Activated CD4-positive, alpha-beta memory T cell treated with anti-CD3 and anti-CD28 coated beads for 36 hours (primary cell): ENCODE data around the gene UVSSA. TPM values are rescaled to one million over a fixed set of nuclear protein-coding genes. Genes with fewer than 3 reads are reported as not detected.
"Not testable (repeated sequence)": the region's sequence is repeated elsewhere in the genome, so short reads cannot be mapped to it uniquely, and the experiment has no call there.

Experiments
- CTCF ChIA-PET: fragments of 350-600 bp; sonication (Branson Sonifier 250); formaldehyde crosslinking; loops from one replicate; lab custom pipeline; 2021; ENCODE audit warnings: antibody characterized with exemption, inconsistent platforms; lab: Charles Lee
- POLR2A ChIA-PET: fragments of 350-600 bp; sonication (Branson Sonifier 250); formaldehyde crosslinking; loops from one replicate; lab custom pipeline; 2021; ENCODE audit warnings: antibody characterized with exemption; lab: Charles Lee
- DNase-seq: peaks from one replicate; pipeline ENCODE4 v3.0.0-alpha.2; 2020
- H3K27ac Mint-ChIP-seq: one replicate; pipeline ENCODE4 v1.8.0; 2021; ENCODE audit warnings: mixed read lengths
- H3K27me3 Mint-ChIP-seq: one replicate; pipeline ENCODE4 v1.8.0; 2021; ENCODE audit warnings: mixed read lengths
- H3K36me3 Mint-ChIP-seq: one replicate; pipeline ENCODE4 v1.8.0; 2021; ENCODE audit warnings: mixed read lengths
- H3K4me1 Mint-ChIP-seq: one replicate; pipeline ENCODE4 v1.8.0; 2021; ENCODE audit warnings: low read depth, mixed read lengths
- H3K4me3 Mint-ChIP-seq: one replicate; pipeline ENCODE4 v1.8.0; 2021; ENCODE audit warnings: mild to moderate bottlenecking, mixed read lengths
- H3K9me3 Mint-ChIP-seq: one replicate; pipeline ENCODE4 v1.8.0; 2021; ENCODE audit warnings: mixed read lengths
- intact Hi-C: fragments of 100-400 bp; cut with micrococcal nuclease; formaldehyde crosslinking; loops from one replicate; pipeline ENCODE4 v1.15.1; 2023
- total RNA-seq, 2 experiments: library from RNA; stranded (reverse); gene quantifications; one replicate each; pipeline ENCODE4 v1.2.3, GENCODE V29; 2021

Gene UVSSA
- total RNA-seq, 2 experiments from 2014 or later, result 20.2 to 21.5 TPM

DNA sequence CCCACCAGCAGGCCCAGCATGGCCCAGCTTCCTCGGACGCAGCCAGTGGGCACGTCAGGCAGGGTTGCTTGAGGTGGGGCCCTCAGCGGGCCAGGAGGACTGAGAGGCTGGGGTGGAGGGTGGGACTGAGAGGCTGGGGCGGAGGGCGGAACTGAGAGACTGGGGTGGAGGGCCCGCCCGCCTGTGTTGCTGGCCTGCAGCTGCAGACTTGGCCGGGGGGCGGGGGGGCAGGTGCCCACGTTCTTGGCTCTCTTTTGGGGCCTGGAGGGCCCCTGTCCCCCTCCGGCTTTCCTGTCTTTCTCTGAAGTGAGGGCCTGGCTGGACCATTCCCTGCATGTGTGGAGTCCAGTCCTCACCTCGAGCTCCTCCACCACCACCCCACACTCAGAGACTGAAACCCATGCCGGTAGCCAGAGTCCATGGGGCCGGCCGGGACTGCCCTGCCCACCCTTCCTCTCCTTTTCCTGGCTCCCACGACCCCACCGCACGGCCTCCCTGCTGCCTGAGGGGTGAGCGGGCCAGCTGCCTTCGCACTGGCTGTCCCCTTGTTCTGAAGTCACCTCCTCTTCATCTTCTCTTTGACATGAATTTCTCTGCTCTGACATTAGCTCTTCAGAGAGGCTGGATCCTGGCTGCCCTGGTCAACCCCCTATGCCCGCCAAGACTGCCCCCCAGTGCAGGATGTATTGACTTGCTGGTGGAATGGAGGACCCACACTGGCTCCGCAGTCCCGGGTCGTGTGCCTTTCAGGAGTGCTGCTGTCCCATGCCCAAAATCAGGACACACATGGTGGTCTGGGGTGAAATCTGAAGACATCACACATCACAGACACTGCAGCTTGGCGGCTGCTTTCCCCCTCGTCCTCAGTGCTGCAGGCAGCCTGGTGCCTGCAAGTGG is 69.3 kb downstream of the UVSSA start:
- H3K4me3 Mint-ChIP-seq, result no peak overlapping the region
- H3K36me3 Mint-ChIP-seq, result no peaks in the 10 kb centered on the region
- H3K27ac Mint-ChIP-seq, result no peak overlapping the region
- ChIA-PET CTCF (no interaction called here), POLR2A (no interaction called here)
- intact Hi-C loops, result no loop called here
- no peaks in the 10 kb centered on the region for H3K9me3 Mint-ChIP-seq
- peak; percentile 5 for DNase-seq
- no peaks in the 10 kb centered on the region for H3K4me1 Mint-ChIP-seq
- H3K27me3 Mint-ChIP-seq, result peaks cover 53% of the 10 kb centered on the region

GRCh38 chr4:1416948-1417260 is 69.9 kb downstream of the UVSSA start:
- Mint-ChIP-seq H3K27me3 (peaks cover 51% of the 10 kb centered on the region), H3K4me1 (no peaks in the 10 kb centered on the region), H3K36me3 (no peaks in the 10 kb centered on the region), H3K27ac (no peak overlapping the region), H3K9me3 (no peaks in the 10 kb centered on the region), H3K4me3 (no peak overlapping the region)
- DNase-seq, result peak; percentile 5
- intact Hi-C loops, result no loop called here
- CTCF ChIA-PET, result no interaction called here
- POLR2A ChIA-PET, result no interaction called here

DNA sequence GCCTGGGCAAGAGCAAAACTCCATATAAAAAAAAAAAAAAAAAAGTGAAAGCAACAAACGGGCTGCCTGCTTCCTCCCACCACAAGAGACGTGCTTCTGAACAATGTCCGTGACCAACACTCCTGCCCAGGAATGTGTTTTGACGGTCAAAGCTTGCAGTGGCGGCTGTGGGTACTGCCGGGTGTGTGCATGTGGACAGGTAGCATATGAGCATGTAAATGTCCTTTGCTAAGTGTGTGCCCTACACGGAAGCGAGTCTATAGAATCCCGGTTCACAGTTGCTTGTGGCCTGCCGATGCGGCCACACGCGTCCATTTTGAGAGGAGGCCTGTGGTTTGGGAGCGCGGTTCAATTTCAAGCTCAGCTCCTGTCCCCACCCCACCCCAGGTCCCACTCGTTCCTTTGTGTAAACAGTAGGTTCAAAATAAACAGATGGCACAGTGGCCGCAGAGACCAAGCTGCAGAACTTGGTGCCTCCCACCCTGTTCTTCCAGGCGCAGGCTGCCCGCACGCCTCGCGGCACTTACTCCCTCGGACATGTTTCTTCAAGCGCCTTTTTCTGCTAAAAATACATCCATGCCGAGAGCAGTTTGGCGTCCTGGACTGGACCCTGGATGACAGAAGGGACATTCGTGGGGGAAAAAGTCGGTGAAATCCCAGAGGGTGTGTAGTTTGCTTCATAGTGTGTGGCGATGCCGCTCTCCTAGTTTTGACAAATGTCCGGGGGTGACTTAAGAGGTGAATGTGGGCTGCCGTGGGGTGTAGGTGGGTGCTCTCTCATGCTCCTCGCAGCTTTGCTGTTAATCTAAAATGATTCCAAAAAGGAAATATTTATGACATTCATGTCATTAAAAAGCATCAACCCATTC is 70.7 kb downstream of the UVSSA start:
- H3K27ac Mint-ChIP-seq, result no peak overlapping the region
- H3K9me3 Mint-ChIP-seq, result no peaks in the 10 kb centered on the region
- no peak overlapping the region for H3K4me3 Mint-ChIP-seq
- POLR2A ChIA-PET, result no interaction called here
- intact Hi-C loops, result no loop called here
- CTCF ChIA-PET, result no interaction called here
- H3K36me3 Mint-ChIP-seq, result no peaks in the 10 kb centered on the region
- peak; percentile 7 for DNase-seq
- H3K4me1 Mint-ChIP-seq, result no peaks in the 10 kb centered on the region
- peaks cover 44% of the 10 kb centered on the region for H3K27me3 Mint-ChIP-seq

DNA sequence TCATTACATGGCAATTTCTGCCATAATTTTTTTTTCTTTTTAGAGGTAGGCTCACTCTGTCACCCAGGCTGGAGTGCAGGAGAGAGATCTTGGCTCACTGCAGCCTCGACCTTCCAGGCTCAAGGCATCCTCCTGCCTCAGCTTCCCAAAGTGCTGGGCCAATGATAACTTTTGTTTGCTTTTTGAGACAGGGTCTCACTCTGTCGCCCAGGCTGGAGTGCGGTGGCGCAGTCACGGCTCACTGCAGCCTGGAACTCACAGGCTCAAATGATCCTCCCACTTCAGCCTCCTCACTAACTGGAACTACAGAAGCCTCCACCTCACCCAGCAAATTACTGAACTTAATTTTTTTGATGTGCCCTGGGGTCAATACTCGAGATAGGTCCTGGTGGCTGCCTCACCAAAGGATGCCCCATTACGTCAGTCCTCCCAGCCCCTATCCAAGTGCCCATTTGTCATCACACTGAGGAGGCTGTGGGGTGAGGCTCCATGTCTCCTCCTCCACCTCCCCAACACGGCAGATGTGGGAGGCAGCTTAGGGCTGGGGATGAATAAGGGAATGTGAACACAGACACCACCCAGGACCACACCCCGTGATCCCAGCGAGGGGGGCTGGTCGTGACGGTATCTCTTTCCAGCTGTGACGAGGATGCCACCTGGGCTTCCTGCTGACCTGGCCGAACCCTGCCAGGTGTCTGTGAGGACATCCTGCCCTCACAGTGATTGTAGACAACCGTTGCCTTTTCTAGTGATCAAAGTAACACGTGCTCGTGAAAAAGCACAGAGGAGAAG is 71.7 kb downstream of the UVSSA start:
- DNase-seq, result peak; percentile 5

GRCh38 chr4:1419708-1420107 is 72.7 kb downstream of the UVSSA start:
- ChIA-PET CTCF (no interaction called here), POLR2A (no interaction called here)
- DNase-seq, result no peak
- intact Hi-C loops, result no loop called here
- H3K27me3 Mint-ChIP-seq, result peaks cover 34% of the 10 kb centered on the region
- H3K9me3 Mint-ChIP-seq, result no peaks in the 10 kb centered on the region
- H3K36me3 Mint-ChIP-seq, result no peaks in the 10 kb centered on the region
- H3K4me1 Mint-ChIP-seq, result no peaks in the 10 kb centered on the region
- H3K4me3 Mint-ChIP-seq, result no peak overlapping the region
- no peak overlapping the region for H3K27ac Mint-ChIP-seq

More for the DNA sequence above, 71.7 kb downstream of the UVSSA start:
- peaks cover 35% of the 10 kb centered on the region for H3K27me3 Mint-ChIP-seq
- intact Hi-C loops, result no loop called here
- POLR2A ChIA-PET, result no interaction called here
- no peaks in the 10 kb centered on the region for H3K4me1 Mint-ChIP-seq
- no peak overlapping the region for H3K4me3 Mint-ChIP-seq
- H3K36me3 Mint-ChIP-seq, result no peaks in the 10 kb centered on the region
- CTCF ChIA-PET, result no interaction called here
- no peaks in the 10 kb centered on the region for H3K9me3 Mint-ChIP-seq
- no peak overlapping the region for H3K27ac Mint-ChIP-seq

GRCh38 chr4:1421657-1422056 is 74.6 kb downstream of the UVSSA start:
- H3K4me3 Mint-ChIP-seq, result no peak overlapping the region
- ChIA-PET POLR2A (no interaction called here), CTCF (interaction anchor here (0.7 kb wide), 1 partner anchor 285 kb away, joined by 3 read pairs; no protein-coding TSS in a partner anchor)

DNA sequence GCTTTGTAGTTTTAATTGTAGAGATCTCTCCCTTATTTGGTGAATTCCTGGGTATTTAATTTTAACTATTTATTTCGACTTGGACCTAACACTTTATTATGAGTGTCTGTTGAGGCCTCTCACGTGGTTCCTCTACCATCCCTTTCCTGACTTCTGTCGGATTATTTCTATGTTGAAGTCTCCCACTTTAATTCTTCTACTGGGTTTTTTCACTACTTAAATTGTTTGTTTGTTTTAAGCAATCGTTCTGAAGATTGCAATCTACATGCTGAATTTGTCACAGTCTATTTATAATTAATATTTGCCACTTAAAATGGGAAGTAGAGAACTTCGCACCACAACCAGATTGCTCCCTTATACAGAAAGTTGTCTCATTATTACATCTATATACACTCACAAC is 80.0 kb downstream of the UVSSA start:
- Mint-ChIP-seq H3K9me3 (no peaks in the 10 kb centered on the region), H3K4me3 (no peak overlapping the region), H3K27me3 (peaks cover 6% of the 10 kb centered on the region), H3K4me1 (no peaks in the 10 kb centered on the region), H3K36me3 (no peaks in the 10 kb centered on the region), H3K27ac (no peak overlapping the region)
- CTCF ChIA-PET, result no interaction called here
- intact Hi-C loops, result no loop called here
- POLR2A ChIA-PET, result no interaction called here
- no peak for DNase-seq

More at GRCh38 chr4:1421657-1422056, 74.6 kb downstream of the UVSSA start:
- Mint-ChIP-seq H3K4me1 (no peaks in the 10 kb centered on the region), H3K36me3 (no peaks in the 10 kb centered on the region), H3K27me3 (peaks cover 24% of the 10 kb centered on the region), H3K9me3 (no peaks in the 10 kb centered on the region), H3K27ac (no peak overlapping the region)
- intact Hi-C loops, result no loop called here
- no peak for DNase-seq

DNA sequence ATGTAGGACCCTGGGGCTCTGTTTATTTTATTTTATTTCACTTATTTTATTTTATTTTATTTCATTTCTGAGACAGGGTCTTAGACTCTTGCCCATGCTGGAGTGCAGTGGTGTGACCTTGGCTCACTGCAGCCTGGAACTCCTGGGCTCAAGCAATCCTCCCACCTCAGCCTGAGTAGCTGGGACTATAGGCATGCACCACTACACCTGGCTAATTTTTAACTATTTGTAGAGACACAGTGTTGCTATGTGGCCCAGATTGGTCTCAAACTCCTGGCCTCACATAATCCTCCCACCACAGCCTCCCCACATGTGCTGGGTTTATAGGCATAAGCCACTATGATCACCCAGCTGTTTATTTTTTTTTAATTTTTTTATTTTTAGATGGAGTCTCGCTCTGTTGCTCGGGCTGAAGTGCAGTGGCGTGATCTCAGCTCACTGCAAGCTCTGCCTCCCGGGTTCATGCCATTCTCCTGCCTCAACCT is 96.7 kb downstream of the UVSSA start:
- H3K36me3 Mint-ChIP-seq, POLR2A ChIA-PET, H3K9me3 Mint-ChIP-seq, H3K27ac Mint-ChIP-seq, H3K4me3 Mint-ChIP-seq, H3K4me1 Mint-ChIP-seq, H3K27me3 Mint-ChIP-seq, intact Hi-C loops, CTCF ChIA-PET, DNase-seq: not testable (repeated sequence)

Other genes with a start within 250 kb of the UVSSA start
- gene RNF212, start 233.6 kb upstream of the UVSSA start, total RNA-seq, result 1 to 10 TPM in 1 of 2 experiments, under 1 TPM in 1; 0.87 to 1.4 TPM
- gene SPON2, start 174.6 kb upstream of the UVSSA start, total RNA-seq, result 1 to 10 TPM; 9.0 to 9.5 TPM
- gene CTBP1, start 98.1 kb upstream of the UVSSA start, total RNA-seq, result 100 to 1,000 TPM; 154 to 162 TPM
- 10 to 100 TPM; 47.3 to 50.3 TPM for gene MAEA, start 57.3 kb upstream of the UVSSA start, total RNA-seq
- not detected for gene NKX1-1, start 59.2 kb downstream of the UVSSA start, total RNA-seq